Astrocyte of the hippocampus (primary cell): Measurements from ENCODE around the gene AHSG.

Source experiments
- DNase-seq: peaks from one replicate; pipeline ENCODE4 v3.0.0; 2011; ENCODE audit warnings: low read depth, low spot score

Gene AHSG

DNA sequence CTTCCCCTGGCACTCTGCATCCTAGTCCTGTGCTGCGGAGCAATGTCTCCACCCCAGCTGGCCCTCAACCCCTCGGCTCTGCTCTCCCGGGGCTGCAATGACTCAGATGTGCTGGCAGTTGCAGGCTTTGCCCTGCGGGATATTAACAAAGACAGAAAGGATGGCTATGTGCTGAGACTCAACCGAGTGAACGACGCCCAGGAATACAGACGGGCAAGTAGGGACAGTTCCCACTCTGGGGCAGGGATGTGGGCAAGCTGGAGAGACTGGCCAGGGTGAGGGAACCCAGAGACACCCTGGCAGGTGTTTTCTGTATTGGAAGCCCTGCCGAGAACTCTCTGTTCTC, 27.6 kb downstream of the AHSG start:
- DNase-seq, result peak; percentile 82

DNA sequence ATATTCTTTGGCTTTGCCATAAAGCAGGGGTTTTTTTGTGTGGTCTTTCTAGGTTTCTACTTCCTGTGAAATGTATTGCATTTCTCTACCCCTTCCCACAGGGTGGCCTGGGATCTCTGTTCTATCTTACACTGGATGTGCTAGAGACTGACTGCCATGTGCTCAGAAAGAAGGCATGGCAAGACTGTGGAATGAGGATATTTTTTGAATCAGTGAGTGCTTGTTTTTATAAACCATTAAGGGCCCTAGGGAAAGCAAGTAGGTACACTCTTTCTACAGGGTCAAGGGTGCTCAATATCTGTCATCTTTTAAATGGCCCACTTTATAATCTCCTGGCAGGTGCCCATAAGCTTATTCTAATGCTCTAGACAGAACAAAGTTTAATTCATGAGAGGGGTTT, 28.1 kb downstream of the AHSG start:
- DNase-seq, result peak; percentile 11

DNA sequence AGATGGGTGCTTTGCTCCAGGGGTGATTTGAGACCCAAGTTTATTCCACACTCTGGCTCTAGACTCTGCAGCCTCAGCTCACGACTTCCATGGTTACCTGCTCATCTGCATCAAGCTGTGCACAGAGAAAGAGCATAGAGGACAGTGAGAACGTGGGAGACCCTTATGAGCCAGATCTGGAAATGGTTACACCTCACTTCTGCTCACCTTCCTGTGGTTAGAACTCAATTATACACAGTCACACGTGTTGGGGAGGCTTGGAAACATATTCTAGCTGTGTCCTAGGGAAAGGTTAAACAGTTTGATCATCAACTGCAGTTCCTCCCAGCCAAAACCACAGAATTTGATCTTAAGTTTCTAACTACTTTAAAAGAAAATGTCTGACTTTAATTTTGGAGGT, 29.2 kb downstream of the AHSG start:
- no peak for DNase-seq

DNA sequence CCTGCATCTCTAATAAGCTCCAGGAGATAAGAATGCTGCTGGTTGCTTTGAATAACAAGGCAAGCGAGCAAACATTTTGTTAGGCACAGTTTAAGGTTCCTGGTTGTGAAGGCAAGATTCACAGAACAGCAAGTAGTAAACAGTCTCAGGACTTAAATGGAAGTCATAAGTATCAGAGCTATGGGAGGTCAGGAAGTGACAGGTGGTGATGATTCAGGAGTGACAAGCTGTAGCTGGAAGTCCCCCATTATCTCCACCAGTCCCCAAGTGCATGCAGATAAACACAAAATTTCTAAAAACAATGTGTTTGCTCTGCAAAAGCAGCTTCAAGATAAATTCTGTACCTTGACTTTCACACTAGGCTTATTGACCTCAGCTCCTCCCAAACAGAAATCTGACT, 30.6 kb downstream of the AHSG start:
- no peak for DNase-seq

DNA sequence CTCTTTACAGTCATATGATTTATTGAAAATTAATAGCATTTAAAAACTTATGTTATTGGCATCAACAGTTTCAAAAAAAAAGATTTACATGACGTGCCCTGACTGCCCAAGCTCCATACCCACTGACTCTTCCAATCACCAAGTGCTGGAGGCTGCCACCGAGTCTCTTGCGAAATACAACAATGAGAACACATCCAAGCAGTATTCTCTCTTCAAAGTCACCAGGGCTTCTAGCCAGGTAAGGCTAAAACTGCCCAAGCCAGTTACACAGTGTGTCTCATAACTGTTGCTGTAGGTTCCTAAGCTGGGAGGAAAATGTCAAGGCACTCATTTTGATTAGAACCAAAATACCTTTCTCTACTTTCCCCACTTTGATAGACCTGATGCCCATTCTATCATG, 31.8 kb downstream of the AHSG start:
- no peak for DNase-seq

DNA sequence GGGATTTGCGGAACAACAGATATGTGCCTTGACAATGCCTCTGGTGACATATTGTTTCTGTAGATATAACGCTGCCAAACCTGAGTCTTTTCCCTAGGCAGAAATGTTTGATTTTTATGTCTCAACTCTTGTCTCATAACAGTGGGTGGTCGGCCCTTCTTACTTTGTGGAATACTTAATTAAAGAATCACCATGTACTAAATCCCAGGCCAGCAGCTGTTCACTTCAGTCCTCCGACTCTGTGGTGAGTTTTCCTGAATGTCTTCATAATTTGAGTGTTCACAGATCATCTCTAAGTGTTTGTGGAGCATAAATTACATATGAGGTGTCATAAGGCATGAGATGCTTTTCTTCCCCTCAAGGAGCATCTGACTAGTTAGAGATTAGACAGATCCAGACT, 33.2 kb downstream of the AHSG start:
- DNase-seq, result no peak

DNA sequence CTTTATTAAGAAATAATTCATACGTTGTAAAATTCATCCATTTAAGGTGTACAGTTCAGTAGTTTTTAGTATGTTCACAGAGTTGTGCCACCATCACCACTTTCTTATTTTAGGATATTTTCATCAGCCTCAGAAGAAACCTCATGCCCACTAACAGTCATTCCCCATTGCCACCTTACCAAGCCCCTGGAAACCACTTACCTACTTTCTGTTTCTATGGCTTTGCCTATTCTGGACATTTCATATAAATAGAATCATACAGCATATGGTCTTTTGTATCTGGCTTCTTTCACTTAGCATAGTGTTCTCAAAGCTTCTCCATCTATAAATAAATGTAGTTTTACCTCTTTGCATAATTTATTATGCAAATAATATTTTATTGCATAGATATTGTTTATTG, 34.0 kb downstream of the AHSG start:
- DNase-seq, result no peak

DNA sequence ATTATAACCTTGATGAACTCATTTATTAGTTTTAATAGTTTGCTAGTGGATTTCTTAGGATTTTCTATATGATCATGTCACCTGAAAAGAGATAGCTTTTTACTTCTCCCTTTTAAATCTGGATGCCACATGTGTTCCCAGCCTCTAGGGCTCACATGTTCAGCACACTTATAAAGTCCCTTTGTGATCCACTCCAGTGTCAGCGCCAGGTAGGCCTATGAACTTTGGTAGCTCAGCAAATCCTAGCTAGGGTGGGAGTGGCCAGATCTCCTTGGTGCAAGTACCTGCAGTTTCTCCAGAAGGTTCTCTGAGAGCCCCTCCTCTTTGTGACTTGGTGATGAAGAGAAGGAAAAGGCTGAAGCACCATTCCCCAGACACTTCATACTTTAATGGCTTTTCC, 36.0 kb downstream of the AHSG start:
- no peak for DNase-seq

DNA sequence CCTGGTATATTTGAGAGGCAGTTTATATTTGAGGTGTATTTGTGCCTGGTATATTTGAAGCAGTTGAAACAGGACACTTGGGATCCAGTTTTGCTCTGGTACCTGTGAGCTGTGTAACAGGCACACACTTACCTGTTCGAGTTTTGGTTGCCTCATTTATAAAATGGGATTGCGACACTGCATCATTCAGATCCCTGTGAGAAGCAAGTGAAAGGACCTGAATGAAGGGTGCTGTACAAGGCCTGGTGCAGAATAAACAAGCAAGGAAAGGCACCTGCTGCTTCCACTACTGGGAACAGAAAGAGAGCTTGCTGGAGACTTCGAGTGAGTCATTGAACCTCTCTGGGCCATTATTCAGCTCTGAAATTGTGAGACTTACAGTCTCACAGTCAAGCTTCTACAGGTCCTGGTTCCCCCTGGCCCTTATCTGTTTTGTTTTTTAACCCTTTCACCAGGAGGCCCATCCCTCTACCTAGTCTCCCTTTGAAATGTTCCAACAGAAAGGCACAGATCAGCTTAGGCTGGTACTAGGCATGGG, 38.9 kb downstream of the AHSG start:
- no peak for DNase-seq

DNA sequence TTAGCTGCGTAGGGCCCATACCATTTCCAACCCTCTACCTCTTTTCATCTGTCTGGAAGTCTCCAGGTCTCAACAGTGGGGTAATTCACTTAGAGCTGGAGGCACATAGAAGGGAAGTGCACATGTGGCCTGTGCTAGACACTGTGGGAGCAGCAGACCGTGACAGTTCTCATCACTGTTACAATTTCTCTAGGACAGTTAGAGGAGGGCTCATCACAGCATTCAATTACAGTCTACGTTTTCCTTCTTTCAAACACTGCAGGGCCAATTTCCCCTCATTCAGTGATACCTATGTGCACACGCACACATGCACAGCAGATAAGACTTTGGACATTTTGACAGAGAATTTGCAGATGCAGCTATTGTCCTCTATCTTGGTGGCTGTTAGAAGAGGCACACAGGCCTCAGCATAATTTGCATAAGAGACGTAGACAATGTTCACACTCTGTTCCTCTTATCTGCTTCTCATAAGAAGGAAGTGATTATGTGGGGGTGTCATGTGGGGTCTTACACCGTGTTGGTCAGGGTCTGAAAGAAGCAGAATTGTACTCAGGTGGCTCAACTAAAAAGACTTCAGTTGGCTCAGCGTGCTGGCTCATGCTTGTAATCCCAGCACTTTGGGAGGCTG, 40.3 kb downstream of the AHSG start:
- DNase-seq, result no peak

DNA sequence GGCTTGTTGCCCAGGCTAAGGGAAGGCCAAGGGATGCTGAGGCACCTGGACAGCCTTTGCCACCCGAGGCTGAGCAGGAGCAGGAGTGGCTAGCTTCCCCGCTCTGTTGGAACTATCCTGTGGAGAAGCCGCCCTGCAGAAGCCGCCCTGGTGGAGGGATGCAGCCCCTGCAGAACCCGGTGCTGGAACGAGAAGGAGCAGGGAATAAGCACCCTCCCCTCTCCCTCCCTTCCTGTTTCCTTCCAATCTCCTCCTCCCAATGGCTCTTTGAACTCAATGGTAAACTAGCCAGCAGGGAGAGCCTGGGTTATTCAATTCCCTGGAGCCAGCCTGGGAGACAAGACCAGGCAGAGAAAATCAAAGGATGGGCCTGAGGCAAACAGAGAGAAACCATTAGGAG, 41.1 kb downstream of the AHSG start:
- no peak for DNase-seq

DNA sequence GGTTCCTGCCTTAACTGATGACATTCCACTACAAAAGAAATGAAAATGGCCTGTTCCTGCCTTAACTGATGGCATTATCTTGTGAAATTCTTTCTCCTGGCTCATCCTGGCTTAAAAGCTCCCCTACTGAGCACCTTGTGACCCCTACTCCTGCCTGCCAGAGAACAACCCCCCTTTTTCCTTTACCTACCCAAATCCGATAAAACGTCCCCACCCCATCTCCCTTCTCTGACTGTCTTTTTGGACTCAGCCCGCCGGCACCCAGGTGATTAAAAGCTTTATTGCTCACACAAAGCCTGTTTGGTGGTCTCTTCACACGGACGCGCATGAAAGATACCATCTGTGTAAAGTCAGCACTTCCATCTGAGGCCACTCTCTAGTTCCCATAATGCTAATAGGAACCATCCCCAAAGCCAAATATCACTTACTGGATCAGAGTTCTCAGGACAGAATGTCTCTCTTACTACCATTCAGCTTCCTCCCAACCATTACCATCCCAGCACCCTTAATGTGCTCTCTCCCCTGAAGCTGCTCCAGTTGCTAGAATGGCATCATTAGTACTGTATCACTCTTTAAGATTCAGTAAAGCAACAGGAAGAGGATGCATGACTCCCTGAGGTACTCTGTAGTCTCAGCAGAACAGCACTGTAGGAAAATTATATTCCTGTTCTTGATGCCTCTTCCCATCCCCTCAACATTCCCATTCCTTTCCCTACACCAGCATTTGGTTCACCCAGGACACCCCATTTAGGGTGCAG, 50.7 kb downstream of the AHSG start:
- DNase-seq, result no peak

DNA sequence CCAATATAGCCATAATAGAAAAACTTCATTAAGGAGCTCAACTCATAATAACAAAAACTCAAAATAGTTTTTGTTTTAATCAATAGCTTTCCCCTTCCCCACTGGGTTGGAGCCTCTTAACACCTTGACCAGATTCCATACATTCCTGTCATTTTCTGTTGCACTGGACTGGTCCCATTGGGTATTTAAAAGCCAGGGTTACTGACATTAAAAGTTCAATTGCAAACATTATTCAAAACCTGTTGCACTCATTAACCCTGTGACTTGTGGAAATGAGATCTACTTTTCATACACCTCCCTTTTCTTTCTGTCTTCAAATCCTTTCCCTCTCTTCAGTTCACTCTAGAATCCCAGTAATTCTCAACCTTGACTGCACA, 51.2 kb downstream of the AHSG start:
- no peak for DNase-seq

DNA sequence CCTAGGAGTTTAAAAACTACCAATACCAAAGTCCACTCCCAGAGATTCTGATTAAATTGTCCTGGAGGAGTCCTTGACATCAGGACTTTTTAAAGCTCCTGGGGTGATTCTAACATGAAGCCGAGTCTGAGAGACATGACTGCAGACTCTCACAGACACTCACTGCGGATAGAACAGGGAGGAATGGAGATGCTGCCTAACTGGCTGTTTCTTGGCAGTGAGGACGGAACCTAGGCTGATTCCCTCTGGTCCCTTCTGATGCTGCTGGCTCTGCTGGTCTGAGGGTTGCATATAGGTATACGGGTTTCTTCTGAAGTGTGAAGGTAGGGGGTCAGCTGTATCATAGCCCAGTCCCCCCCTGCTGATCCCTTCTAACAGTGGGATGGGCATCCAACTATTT, 51.6 kb downstream of the AHSG start:
- DNase-seq, result no peak

DNA sequence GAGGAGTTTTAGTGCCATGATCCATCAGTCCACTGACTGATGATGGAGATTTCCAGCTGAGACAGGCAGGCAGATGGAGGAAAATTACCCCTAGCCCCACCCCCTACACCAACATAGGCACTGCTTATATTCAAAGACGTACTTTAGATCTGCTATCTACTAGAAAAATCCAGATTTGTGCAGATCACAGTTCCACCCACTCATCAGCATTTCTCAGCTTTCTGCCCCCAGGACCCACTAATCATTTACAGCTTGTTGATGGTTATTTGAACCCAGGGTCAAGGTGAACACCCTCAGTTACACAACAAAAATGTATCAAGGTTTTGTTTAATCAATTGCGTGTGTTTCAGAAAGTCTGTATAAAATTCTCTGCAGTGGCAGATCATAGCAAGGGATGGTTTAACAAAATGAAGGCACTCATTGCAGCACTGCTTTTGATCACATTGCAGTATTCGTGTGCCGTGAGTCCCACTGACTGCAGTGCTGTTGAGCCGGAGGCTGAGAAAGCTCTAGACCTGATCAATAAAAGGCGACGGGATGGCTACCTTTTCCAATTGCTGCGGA, 52.8 kb downstream of the AHSG start, which contains the start of gene HRG:
Gene HRG (plus strand): TSS at position 390 of the 564 bp plus-strand sequence. CDS start 18 bp downstream, at position 408.
- no peak for DNase-seq

DNA sequence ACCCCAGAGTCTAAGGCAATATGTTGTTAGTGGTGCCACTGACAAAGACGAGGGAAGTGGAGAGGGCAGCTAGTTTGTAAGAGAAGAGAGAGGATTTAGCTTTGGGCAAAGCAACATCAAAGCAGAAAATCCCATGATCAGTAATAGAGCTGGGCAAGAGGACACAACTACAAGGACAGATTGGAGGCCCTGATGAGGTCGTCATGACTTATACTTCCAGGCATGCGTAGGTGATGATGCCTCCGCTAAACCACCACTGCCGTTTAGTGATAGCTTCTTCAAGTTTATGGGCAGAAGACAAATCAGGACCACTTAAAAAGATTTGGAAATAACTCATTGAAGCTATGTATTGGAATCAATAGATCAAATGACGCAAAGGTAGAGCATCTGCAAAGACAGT, 55.6 kb downstream of the AHSG start:
- no peak for DNase-seq

DNA sequence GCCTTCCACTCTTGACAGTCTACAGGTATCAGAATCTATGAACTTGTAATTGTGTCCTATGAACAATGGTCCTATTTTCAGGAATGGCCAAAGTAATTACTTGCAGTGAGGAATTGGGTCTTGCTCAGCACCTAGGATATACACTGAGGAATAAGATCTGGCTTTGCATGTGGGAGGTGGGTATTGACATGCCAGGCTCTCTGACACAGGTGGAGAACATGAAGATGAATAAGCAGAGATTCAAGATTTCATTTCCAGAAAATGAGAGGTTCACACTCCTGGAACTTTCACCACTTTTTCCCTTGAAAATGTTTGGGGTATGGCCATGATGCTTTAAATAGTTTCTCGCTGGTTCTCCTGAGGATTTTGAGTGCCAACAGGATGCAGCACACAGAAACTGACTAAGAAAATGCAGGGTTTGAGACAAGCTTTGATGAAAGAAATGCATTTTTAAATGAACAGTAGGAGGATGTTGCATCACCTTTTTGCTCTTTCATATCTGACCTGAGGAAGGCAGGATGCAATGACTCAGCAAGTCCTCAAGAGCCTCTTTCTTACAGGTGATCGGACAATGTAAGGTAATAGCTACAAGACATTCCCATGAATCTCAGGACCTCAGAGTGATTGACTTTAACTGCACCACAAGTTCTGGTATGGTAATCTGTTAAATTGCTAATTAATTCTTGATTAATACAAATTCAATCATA, 56.7 kb downstream of the AHSG start:
- DNase-seq, result no peak

DNA sequence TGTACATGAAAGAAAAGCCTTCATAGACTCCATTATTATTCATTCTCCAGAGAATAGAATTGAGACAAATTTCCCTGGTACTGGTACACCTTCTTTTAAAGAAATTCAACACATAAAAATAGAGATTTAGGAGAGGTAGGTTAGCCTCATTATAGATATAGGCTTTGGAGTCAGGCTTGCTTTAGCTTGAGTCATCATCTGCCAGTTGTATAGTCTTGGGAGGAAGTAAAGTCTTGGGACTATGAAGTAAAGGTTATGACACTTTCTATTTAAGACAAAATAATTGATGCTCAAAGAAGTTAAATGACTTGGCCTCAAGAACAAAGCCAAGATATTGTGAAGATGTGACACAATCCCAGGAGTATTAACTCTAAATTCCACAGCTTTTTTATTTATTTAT, 57.3 kb downstream of the AHSG start:
- no peak for DNase-seq
